HuH-7.5 (cell line): ENCODE results near the gene MSI2.
"Not testable (repeated sequence)": the region's sequence is repeated elsewhere in the genome, so short reads cannot be mapped to it uniquely, and the experiment has no call there.

Experiments used
- DNase-seq: peaks from one replicate; pipeline ENCODE4 v3.0.0; 2011; ENCODE audit warnings: low spot score

MSI2 gene

DNA sequence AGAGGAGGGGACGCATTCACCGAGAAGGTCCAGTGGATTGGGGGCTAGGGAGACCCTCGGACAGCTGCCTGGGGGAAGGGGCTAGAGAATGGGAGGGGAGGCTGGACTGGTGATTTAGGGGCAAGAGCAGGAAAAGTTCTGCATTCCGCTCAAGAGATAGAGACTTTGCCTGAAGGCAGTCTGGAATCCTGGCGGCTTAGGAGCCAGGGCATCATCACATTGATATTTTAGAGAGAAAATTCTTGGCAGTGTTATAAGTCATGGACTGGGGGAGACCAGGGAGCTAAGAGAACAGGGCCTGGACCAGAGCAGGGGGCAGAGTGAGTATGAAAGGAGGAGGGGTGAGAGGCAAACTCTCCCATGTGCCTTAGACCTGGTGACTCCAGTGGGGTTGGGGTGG lies 35.8 kb downstream of the MSI2 start:
- no peak for DNase-seq

DNA sequence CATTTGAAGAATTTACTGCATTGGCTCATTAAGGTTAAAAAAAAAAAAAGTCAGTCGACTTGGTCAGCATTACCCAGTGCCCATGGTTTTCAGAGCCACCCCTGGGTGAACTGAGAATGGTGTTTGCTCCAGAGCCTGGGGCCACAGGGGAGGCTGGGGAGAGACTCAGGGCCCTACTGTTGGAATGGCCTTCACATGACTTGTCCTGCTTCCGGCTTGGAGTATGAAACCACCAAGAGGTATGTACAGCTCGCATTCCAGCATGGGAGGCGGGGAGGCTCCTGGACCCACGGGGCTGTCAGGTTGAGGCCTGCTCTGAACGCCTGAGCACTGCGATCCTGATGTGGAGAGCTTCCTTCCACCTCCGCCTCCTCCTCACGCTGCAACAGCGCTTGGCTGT lies 36.8 kb downstream of the MSI2 start:
- DNase-seq, result peak; percentile 20

DNA sequence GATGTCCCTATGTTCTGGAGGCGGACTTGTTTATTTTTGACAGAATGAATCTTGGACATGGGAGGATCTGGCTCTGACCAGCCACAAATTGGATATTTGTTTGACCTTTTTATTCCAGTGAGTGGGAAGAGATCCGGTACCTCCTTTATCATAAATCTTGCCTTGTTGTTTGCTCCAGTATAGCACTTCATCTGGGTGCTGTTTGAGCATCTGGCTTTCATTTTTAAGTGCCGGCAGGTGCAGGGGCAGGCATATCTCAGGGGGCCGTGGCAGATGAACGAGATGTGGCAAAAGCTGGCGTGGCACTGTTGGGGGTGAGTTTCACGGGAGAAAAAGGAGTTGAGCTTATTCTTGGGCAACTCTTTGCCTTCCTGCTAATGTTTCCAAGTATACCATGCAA lies 37.8 kb downstream of the MSI2 start:
- no peak for DNase-seq

DNA sequence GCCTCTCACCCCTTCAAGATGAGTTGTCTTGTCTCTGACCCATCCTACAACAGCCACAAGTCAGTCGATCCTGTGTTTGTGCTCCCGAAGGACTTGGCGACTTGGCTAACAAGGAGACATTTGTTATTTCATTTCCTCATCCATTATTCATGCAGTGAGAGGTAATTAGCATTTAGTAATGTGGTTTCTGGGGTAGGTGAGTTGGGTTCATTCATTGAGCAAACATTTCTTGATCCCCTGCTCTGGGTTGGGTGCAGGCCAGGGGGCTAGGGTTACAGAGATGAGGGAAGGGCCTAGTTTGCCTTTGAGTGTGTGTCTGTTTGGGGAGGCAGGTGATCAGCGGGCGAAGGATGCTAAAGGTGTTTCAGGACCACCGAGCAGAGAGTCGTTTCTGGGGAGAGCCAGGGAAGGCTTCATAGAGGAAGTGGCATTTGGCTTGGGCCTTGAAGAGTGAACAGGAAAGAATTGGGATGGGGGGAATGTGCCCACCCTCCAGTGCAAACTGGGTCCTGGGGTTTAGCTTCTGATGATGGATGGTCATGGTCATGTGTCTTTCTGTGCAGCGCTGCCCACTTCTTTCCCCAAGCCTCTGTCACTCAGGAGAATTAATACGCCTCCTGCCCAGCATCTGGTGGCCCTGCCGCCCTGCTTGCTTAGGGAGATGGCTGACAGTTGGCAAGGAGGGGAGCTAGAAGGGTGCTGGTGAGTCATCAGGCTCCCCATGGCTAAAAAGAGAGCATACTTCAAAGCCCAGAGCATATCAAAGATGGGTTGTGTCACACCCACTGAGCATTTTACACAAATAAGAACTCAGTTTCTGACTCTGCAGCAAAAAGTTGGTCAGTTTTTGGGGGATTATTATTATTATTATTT lies 38.5 kb downstream of the MSI2 start:
- DNase-seq, result no peak

DNA sequence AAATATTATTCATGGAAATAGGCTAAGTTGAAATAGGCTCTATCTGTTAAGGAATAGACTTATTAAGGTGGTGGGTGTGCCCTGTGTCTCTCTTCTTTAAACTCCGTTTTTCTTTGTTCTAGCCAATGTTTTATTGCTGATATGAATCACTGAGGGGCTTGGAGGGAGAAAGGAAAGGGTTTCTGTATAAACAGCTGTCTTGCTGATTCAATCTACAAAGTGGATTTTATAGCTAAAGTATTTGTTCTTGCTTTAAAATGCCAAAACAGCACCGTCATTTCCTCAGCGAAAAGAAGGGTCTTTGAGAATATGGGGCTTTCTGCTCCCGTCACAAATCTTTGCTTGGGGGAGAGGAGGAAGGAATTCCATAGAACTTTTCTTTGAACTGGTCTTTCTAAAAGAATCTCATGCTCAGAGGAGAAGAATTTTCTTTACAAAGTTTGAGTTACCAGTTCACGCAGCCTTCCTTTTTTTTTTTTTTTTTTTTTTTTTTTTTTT lies 39.3 kb downstream of the MSI2 start:
- no peak for DNase-seq

DNA sequence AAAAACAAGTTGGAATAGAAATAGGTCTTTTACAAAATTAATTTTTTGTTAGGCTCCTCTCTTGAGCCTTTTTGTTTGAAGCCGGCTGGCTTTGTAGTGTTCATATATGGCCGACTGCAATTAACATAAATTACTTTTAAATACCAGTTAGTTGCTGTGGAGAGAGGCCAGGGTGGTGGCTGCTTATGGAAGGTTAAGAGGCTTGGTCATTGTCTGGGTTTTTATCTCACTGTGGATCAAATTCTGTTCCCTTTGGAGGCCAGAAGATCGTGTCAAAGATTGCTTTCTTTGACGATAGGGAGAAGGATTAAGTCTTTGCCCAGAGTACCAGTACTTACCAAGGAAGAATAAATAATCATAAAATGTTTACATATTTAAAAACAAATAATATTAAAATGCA lies 39.9 kb downstream of the MSI2 start:
- no peak for DNase-seq

DNA sequence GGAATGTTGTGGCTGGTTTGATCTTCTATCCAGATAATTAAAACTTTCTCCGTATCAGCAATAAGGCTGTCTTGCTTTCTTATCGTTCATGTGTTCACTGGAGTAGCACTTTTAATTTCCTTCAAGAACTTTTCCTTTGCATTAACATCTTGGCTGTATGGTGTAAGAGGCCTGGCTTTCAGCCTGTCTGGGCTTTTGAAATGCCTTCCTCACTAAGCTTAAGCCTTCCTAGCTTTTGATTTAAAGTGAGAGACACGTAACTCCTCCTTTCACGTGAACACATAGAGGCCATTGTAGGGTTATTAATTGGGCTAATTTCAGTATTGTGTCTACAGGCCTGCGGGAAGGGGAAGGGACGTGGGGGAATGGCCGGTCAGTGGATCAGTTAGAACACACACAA lies 42.9 kb downstream of the MSI2 start:
- DNase-seq, result no peak

DNA sequence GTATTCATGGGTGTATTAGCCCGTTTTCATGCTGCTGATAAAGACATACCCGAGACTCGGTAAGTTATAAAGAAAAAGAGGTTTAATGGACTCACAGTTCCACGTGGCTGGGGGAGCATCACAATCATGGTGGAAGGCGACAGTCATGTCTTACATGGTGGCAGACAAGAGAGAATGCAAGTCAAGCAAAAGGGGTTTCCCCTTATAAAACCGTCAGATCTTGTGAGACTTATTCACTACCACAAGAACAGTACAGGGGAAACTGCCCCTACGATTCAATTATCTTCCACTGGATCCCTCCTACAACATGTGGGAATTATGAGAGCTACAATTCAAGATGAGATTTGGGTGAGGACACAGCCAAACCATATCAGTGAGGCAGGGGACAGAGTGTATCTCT lies 44.3 kb downstream of the MSI2 start:
- DNase-seq, result not testable (repeated sequence)

DNA sequence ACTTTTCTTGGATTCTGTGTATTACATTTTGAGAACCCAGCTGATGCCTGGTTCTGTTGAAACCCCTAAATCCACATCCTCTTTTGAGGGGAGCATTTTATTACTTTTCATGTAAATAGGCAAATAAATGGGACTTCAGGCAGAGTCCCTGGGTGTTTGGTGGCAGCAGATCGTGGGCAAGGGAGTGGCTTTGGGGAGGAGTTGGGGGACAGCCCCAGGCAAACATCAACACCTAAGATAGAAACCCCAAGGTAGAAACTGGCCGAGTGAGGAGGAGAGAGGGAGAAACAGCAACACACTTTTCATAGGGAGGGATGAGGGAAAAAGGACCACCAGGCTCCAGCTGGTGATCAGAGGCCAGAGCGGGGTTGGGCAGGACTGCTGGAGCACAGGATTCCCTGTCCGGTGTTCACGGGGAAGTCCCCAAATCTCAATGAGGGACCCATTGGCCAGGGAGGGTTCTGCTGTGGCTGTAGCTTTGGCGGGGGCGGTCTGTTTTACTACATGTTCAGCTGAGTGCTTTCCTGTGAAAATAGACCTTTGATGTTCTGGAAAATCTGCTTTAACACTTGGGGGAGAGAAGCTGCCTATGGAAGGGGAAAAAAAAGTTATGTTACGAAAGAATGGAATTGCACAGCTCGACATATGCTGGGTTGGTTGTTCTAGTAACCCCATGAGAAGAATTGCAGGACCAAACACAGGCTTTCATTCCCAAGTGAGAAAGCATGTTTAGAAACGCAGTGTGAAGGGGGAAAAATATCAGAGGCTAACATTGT lies 46.6 kb downstream of the MSI2 start:
- no peak for DNase-seq

DNA sequence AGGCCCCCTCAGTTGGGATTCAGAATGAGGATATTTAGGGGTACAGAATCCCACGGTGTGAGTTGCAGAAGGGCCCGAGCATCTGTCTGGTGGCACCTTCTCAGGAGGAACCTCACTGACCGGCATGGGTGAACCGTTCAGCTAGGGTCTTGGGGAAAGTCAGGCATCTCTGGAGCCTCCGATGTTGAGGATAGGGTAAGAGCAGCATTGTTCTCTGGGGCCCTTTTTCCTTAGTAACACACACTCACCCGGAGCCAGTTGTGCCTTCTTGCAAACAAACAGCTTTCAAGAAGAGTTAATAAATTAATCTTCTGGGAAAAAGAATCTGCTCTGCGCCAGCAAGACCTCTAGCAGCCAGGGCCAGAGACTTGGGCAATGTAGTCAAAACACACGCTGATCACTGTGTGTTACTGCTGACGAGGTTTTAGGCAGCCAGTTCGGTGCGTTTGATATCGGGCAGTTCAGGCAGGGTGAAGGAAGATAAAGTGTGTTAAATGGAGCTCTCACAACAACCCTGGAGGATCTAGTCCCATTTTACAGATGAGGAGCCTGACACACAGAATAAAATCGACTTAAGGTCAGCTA lies 48.9 kb downstream of the MSI2 start:
- no peak for DNase-seq

DNA sequence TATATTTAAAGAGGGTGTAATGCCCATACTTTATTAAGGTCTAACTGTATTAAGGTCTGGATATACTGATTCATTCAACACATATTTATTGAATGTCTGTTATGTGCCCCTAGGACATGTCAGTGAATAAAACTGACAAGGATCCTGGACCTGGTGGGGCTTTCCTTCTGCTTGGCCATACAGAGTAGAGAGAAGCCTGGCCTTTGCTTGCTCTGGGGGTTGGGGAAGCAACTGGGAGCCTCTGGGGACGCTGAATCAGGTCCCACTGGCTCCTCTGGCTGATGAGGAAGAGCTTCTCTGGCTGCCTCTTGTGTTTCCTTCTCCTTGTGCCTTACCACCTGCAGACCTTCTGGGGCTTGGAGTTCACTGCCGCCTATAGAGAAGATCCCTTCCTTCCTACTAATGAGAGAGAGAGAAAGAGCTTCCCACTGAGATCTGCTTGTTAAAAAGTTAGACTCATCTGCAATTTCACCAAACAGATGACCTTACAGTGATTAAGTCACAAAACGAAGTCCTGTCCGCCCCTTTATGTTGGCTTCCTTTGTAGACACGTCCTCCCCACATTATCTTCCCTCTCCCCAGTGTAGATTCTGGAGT lies 49.7 kb downstream of the MSI2 start:
- DNase-seq, result no peak

DNA sequence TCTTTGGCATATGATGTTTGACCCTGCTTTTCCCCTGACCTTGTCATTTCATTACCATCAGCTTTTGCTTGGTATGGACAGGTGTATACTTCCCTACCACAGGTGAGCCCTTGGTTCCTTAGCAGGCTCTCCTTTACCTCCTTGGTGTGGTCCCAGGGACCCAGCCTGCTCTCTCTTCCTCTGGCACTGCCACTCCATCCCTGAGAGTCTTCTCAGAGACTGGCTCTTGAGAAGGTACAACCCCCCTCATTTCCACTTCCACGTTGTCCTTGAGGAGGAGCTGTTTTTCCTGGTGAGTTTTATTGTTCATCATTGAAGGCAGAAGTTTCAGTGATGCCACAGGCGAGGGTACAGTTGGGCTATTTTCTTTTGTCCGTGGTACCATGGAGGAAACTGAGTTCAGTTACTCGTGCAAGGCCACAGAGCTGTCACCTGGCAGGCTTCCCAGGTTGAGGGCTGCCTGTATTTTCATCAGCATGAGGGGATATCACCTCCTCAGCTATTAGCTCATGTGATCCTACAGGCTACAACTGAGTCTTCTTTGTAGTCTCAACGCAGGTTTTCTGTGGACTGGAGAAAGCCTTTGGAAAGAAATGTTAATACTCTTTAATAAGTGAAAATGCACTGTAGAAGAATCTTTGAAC lies 52.3 kb downstream of the MSI2 start:
- DNase-seq, result no peak

DNA sequence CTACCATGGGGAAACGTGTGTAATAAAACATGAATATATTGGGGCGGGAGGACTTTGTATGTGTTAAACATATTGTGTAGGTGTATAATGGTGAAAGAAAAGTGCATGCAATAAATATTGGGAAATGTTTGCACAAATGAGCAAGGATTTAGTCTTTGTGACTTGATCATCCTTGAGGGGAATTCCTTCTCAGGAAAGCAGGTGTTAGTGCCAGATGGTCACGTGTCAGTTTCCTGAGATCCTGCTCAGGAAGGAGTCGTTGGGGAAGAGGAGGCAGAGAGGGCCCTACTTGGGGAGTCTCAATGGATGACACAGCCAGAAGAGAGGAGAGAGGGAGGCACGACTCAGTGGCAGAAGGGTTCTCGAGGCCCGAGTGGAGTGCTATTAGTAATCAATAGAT lies 53.2 kb downstream of the MSI2 start:
- DNase-seq, result no peak

DNA sequence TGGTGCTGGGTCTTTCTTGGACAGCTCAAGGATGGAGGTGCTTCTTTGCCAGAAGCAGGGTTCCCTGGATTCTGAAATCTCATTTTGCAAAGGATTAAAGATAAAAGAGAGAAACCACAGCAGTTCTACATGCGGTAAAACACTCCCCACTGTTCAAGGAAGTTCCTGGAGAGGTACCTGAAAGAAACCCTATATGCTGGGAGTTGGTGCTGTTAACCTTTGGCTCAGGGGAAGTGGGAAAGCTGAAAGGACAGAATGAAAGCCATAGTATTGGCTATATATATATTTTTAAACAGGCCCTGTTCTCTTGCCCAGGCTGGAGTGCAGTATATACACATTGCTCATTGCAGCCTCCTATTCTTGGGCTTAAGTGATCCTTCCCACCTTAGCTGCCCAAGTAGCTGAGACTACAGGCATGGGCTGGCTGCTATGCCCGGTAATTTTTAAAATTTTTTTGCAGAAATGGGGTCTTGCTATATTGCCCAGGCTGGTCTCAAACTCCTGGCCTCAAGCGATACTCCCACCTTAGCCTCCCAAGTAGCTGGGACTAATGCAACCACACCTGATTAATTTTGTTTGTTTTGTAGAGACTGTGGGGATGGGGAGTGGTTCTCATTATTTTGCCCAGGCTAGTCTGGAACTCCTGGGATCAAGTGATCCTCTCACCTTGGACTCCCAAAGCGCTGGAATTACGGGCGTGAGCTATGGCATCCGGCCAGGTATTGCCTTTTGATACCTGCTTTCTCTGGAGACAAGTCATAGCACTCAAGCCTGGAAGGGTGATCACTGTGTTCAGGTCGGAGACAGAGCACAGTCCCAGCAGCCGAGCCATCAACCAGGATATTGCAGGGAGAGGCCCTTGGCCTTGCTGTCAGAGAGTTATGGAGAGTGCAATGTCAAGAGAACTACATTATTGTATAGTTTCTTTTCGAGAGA lies 55.2 kb downstream of the MSI2 start:
- DNase-seq, result no peak

DNA sequence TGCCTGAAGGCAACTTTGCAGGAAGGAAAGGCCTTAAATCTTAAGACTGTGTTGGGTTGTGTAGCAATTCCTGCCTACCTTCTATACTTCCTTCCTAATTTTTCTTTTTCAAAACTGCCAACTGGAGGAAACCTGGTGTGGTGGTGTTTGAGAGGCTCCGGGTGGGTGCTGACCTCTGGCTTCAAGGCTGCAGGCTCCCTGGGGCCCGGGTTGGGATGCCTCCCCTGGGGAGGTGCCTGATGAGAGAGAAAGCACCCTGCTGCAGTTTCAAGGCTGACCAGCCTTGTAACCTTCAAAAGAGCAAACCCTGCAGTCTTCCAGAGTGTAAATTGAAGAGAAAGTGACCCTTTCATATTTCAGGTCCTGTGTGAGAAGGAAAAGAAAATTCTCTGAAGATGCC lies 55.9 kb downstream of the MSI2 start:
- no peak for DNase-seq

DNA sequence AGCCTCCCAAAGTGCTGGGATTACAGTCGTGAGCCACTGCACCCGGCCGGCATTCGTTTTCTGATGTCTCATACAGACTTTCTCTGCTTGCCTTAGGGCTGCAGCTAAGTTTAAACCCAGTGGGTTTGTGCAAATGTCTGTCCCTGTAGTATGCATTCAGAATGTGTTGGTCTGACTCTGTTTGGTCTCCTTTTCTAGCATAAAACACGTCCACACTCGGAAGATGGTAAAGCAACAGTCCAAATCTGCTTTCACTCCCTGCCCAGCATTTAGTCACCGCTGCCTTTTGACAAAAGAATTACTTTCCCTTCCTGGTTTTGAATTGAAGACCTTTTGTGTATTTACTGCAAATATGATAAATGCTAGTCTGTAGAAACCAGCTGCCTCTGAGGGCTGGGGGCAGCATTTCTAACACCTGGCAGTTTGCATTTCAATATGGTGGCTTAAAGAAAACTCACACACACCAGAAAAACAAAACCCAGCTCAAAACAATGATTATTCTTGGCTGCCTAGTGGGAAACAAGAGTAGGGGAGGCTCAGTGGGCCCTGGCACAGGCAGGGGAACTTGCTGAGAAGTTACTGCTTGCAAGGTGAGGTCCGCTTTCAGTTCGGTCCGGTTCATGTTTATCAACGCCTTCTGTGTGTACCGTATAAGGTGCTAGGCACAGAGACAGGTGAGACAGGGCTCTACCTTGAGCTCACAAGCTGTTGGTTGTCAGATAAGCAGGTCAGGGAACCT lies 56.9 kb downstream of the MSI2 start:
- DNase-seq, result no peak

DNA sequence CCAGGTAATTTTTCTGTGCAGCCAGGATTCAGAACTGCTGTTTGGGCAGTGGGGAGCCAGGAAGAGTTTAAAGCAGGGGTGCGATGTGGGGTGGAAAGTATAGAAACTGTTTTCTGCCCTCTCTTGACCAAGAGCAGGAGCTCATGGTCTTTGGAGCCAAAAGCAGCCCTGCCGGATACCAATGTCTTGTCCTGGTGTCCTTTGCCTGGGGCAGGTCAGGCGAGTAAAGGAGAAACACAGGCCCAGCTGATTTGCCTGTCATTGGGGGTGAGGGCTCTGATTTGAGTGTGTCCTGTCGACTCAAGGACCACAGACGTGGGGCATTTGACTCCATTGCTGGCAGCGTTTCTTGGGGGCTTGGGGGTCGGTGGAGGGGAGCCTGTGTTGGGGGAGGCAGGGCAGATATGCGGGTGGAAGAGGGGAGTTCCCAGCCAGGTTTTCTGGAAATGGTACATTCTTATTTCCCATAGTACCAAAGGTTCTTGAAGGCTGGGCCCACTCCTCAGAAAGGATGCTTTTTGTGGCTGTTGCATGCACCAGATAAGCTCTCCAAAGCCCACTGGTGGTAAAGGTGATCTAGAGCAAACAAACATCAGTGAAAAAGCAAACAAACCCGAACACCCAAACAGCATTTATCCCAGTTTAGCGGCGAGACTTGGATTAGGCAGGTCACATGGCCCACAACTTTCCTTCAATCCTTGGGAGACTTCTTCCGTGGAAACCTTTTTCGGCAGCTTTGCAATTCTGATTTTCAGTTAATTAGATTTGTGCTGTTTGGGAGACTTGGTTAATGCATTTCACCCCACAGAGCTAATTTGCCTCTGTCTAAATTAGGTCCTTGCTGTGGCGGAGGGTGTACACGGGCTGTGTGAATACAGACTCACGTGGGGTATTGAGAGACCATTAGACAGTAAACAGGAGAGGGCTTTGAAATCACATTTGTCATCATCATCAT lies 59.0 kb downstream of the MSI2 start:
- no peak for DNase-seq

DNA sequence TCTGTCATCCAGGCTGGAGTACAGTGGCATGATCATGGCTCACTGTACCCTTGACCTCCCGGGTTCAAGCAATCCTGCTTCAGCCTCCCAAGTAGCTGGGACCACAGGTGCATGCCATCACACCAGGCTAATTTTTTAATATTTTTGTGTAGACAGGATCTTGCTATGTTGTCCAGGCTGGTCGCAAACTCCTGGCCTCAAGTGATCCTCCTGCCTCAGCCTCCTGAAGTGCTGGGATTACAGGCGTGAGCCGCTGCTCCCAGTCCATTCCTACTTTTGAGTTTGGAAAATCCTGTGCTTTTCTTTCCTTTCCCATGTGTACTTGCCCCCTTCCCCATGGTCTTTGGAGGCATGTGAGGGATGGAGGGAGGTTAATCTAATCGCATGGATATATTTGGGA lies 60.0 kb downstream of the MSI2 start:
- DNase-seq, result no peak

DNA sequence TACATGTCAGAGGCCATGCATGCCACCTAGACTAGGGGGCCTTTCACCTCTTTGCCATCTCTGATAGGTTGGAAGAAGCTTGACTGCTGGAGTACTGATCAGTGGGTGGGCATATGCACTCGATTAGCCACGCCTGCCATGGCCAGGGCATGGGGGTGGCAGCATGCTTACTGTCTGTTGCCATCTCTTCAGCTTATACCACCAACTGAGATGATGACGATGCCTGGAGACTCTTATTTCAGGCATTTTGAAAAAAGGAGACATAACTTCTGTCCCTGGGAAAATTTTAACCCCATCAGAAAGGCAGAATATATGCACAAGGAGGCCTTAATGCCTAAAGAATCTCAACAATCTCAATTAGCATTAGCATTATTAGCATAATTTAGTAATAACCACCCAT lies 60.8 kb downstream of the MSI2 start:
- no peak for DNase-seq
